ENCODE data around the gene COL7A1.

DNA sequence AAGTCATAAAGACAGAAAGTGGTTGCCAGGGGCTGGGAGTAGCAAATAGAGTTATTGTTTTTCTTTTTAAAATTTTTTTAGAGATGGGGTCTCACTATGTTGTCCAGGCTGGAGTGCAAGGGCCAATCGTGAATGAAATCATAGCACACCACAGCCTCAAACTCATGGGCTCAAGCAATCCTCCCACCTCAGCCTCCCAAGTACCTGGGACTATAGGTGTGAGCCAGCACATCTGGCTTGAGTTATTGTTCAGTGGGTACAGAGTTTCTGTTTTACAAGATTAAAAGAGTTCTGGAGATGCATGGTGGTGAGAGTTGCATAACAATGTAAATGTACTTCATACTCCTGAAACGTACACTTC, 62.2 kb downstream of the COL7A1 start:
- no peak for TF ChIP-seq POLR2AphosphoS5 (IDR thresholded peaks at IDR 0.05; ENCODE audit: borderline replicate concordance, low read depth, low read length)
- no peak for TF ChIP-seq EZH2 (IDR thresholded peaks at IDR 0.05)

Data from SK-N-MC (cell line).